Bone marrow (tissue), 2 donors: ENCODE data around the gene SDHAF2.
A peak's percentile ranks its signal among the peaks of the same experiment; 100 is the strongest.
"Not testable (repeated sequence)": the region's sequence is repeated elsewhere in the genome, so short reads cannot be mapped to it uniquely, and the experiment has no call there.

Source experiments
- DNase-seq, 2 donors: peaks; one replicate each; lab custom pipeline; 2025; lab: John Stamatoyannopoulos, UW

Gene SDHAF2

GRCh38 chr11:61425367-61426131 is 4.4 kb upstream of the SDHAF2 start:
- DNase-seq, result no peak

GRCh38 chr11:61429346-61429690 is 606 bp upstream of the SDHAF2 start:
- peak; percentile 46 to 88 for DNase-seq

GRCh38 chr11:61430839-61431238 is 915 bp downstream of the SDHAF2 start:
- DNase-seq, result not testable (repeated sequence)

GRCh38 chr11:61437496-61437895 is 7.6 kb downstream of the SDHAF2 start:
- DNase-seq, result no peak

- no peak for DNase-seq
Measured at GRCh38 chr11:61439615-61440014, 9.7 kb downstream of the SDHAF2 start.

- DNase-seq, result no peak
Measured at GRCh38 chr11:61442616-61443015, 12.7 kb downstream of the SDHAF2 start.

- DNase-seq, result no peak
Measured at GRCh38 chr11:61445516-61445915, 15.6 kb downstream of the SDHAF2 start.

- peak; percentile 34 to 78 for DNase-seq
Measured at GRCh38 chr11:61446211-61446651, 16.3 kb downstream of the SDHAF2 start.

- DNase-seq, result no peak
Measured at GRCh38 chr11:61447601-61448551, 18.0 kb downstream of the SDHAF2 start.

GRCh38 chr11:61448552-61448927 is 18.6 kb downstream of the SDHAF2 start:
- DNase-seq, result no peak

- DNase-seq, result no peak
Measured at GRCh38 chr11:61452825-61453224, 22.9 kb downstream of the SDHAF2 start.

GRCh38 chr11:61453695-61454094 is 23.8 kb downstream of the SDHAF2 start:
- DNase-seq, result no peak

GRCh38 chr11:61454520-61454919 is 24.6 kb downstream of the SDHAF2 start:
- no peak for DNase-seq

- no peak for DNase-seq
Measured at GRCh38 chr11:61460474-61460881, 30.6 kb downstream of the SDHAF2 start.

- DNase-seq, result no peak
Measured at GRCh38 chr11:61460986-61461385, 31.1 kb downstream of the SDHAF2 start.

- not testable (repeated sequence) for DNase-seq
Measured at GRCh38 chr11:61467602-61468001, 37.7 kb downstream of the SDHAF2 start.

- no peak for DNase-seq
Measured at GRCh38 chr11:61468002-61468401, 38.1 kb downstream of the SDHAF2 start.

GRCh38 chr11:61472282-61472681 is 42.4 kb downstream of the SDHAF2 start:
- no peak for DNase-seq

GRCh38 chr11:61472868-61473267 is 42.9 kb downstream of the SDHAF2 start:
- no peak for DNase-seq

- no peak for DNase-seq
Measured at GRCh38 chr11:61473370-61474012, 43.6 kb downstream of the SDHAF2 start.

- no peak for DNase-seq
Measured at GRCh38 chr11:61474013-61474643, 44.2 kb downstream of the SDHAF2 start.

GRCh38 chr11:61475433-61475832 is 45.5 kb downstream of the SDHAF2 start:
- no peak for DNase-seq
